H1 (cell line): ENCODE data around the gene LIG3. TPM values are rescaled to one million over a fixed set of nuclear protein-coding genes. Genes with fewer than 3 reads are reported as not detected.

Source experiments
- CTCF ChIA-PET: fragments of 300-600 bp; sonication (Branson Sonifier 250); formaldehyde crosslinking; loops from one replicate; lab custom pipeline; 2021; ENCODE audit not compliant: partially characterized antibody; lab: Charles Lee
- POLR2A ChIA-PET: fragments of 300-600 bp; sonication (Branson Sonifier 250); formaldehyde crosslinking; loops from one replicate; lab custom pipeline; 2021; ENCODE audit warnings: inconsistent platforms; ENCODE audit not compliant: partially characterized antibody; lab: Charles Lee
- DNase-seq, 2 experiments: peaks; one replicate each; pipeline versions ENCODE4 v3.0.0 to v3.0.0-alpha.2; 2010 to 2022; ENCODE audit warnings: low spot score in 2 of 2, low read depth in 1 of 2, mixed read lengths in 1 of 2
- FAIRE-seq: peaks from 2 replicates; lab custom pipeline; 2011; peaks lifted over from hg19 to GRCh38; lab: Jason Lieb, UNC
- H2AFZ ChIP-seq: 2 replicates; pipeline ENCODE4 v1.8.1; 2012; ENCODE audit warnings: low read length, inconsistent platforms
- H2AK5ac ChIP-seq: 2 replicates; pipeline ENCODE4 v1.6.1; 2013; ENCODE audit warnings: low read depth, low read length
- H2BK120ac ChIP-seq: replicated peaks from 2 replicates; pipeline ENCODE3; 2013; ENCODE audit warnings: low read depth, low read length, inconsistent platforms
- H2BK12ac ChIP-seq: 2 replicates; pipeline ENCODE4 v1.6.1; 2013; ENCODE audit warnings: low read depth, low read length
- H2BK15ac ChIP-seq: 2 replicates; pipeline ENCODE4 v1.6.1; 2013; ENCODE audit warnings: low read length
- H2BK20ac ChIP-seq: 2 replicates; pipeline ENCODE4 v1.6.1; 2013; ENCODE audit warnings: low read length
- H2BK5ac ChIP-seq: 2 replicates; pipeline ENCODE4 v1.6.1; 2013; ENCODE audit warnings: low read depth, low read length
- H3K14ac ChIP-seq: 2 replicates; pipeline ENCODE4 v1.6.1; 2013; ENCODE audit warnings: inconsistent platforms; ENCODE audit not compliant: insufficient read length
- H3K18ac ChIP-seq: 2 replicates; pipeline ENCODE4 v1.6.1; 2013; ENCODE audit warnings: low read length; ENCODE audit errors: extremely low read depth
- H3K23ac ChIP-seq: 2 replicates; pipeline ENCODE4 v1.6.1; 2013; ENCODE audit warnings: inconsistent platforms; ENCODE audit not compliant: insufficient read length
- H3K23me2 ChIP-seq: 2 replicates; pipeline ENCODE4 v1.6.1; 2013; ENCODE audit warnings: low read depth, low read length
- H3K27ac ChIP-seq: 2 replicates; pipeline ENCODE4 v1.6.1; 2011; ENCODE audit warnings: low read depth, low read length, inconsistent platforms
- H3K27me3 ChIP-seq, 4 experiments: replicated peaks in 1 of 4; 1 replicate in 1 of 4; 2 replicates in 3 of 4; pipeline versions ENCODE4 v1.6.1 to v1.8.1; 2011 to 2013; ENCODE audit warnings: low read length in 3 of 4, mild to moderate bottlenecking in 3 of 4, inconsistent platforms in 2 of 4, mixed read lengths in 2 of 4, moderate library complexity in 1 of 4; ENCODE audit not compliant: control insufficient read depth in 3 of 4, insufficient read depth in 3 of 4; ENCODE audit errors: extremely low read depth in 1 of 4
- H3K36me3 ChIP-seq, 4 experiments: 2 replicates each; pipeline versions ENCODE4 v1.6.1 to v1.8.1; 2011 to 2013; ENCODE audit warnings: mild to moderate bottlenecking in 4 of 4, low read length in 3 of 4, moderate library complexity in 2 of 4, control low read depth in 1 of 4, inconsistent platforms in 1 of 4; ENCODE audit not compliant: insufficient read depth in 4 of 4, control insufficient read depth in 2 of 4
- H3K4ac ChIP-seq: replicated peaks from 2 replicates; pipeline ENCODE3; 2013; ENCODE audit warnings: low read length, low read depth, mixed read lengths, inconsistent platforms; ENCODE audit not compliant: insufficient read length
- H3K4me1 ChIP-seq, 4 experiments: replicated peaks in 1 of 4; 1 replicate in 1 of 4; 2 replicates in 3 of 4; pipeline versions ENCODE4 v1.6.1 to v1.8.1; 2011 to 2013; ENCODE audit warnings: low read length in 3 of 4, inconsistent platforms in 2 of 4, mixed read lengths in 1 of 4; ENCODE audit not compliant: insufficient read depth in 4 of 4, control insufficient read depth in 3 of 4
- H3K4me2 ChIP-seq, 2 experiments: 2 replicates each; pipeline versions ENCODE4 v1.6.1 to v1.8.1; 2011 to 2013; ENCODE audit warnings: low read depth in 2 of 2, low read length in 2 of 2, control low read depth in 1 of 2, inconsistent platforms in 1 of 2, mild to moderate bottlenecking in 1 of 2; ENCODE audit not compliant: insufficient read depth in 1 of 2
- H3K4me3 ChIP-seq, 4 experiments: fragments of 200-600, 300-600 bp in 1 of 4; sonication (generic), shearing (Covaris generic), sonication (Bioruptor Twin) in 1 of 4; 2 replicates each; pipeline versions ENCODE4 v1.5.1 to v1.8.1; 2011 to 2016; ENCODE audit warnings: low read length in 4 of 4, low read depth in 3 of 4, control low read depth in 2 of 4, inconsistent platforms in 2 of 4, mild to moderate bottlenecking in 2 of 4, mixed read lengths in 1 of 4, moderate library complexity in 1 of 4; ENCODE audit not compliant: insufficient read depth in 2 of 4; ENCODE audit errors: extremely low read depth in 1 of 4
- H3K56ac ChIP-seq: replicated peaks from 2 replicates; pipeline ENCODE3; 2013; ENCODE audit warnings: low read depth, mild to moderate bottlenecking, mixed read lengths, low read length, inconsistent platforms; ENCODE audit not compliant: insufficient read length
- H3K79me1 ChIP-seq: 2 replicates; pipeline ENCODE4 v1.6.1; 2013; ENCODE audit warnings: low read depth, low read length, control low read depth
- H3K79me2 ChIP-seq, 2 experiments: 2 replicates each; pipeline versions ENCODE4 v1.6.1 to v1.8.1; 2012 to 2013; ENCODE audit warnings: low read length in 2 of 2, mild to moderate bottlenecking in 2 of 2, inconsistent platforms in 1 of 2; ENCODE audit not compliant: insufficient read depth in 2 of 2, control insufficient read depth in 1 of 2
- H3K9ac ChIP-seq, 4 experiments: replicated peaks in 1 of 4; 1 replicate in 1 of 4; 2 replicates in 3 of 4; pipeline versions ENCODE4 v1.6.1 to v1.8.1; 2011 to 2013; ENCODE audit warnings: low read depth in 3 of 4, low read length in 3 of 4, control low read depth in 2 of 4, mild to moderate bottlenecking in 2 of 4, moderate library complexity in 2 of 4, inconsistent platforms in 1 of 4; ENCODE audit errors: extremely low read depth in 1 of 4
- H3K9me3 ChIP-seq, 2 experiments: 2 replicates each; pipeline versions ENCODE4 v1.6.1 to v1.8.1; 2012 to 2013; ENCODE audit warnings: mild to moderate bottlenecking in 2 of 2, moderate library complexity in 2 of 2, control low read depth in 1 of 2, inconsistent platforms in 1 of 2, low read depth in 1 of 2, low read length in 1 of 2, mixed read lengths in 1 of 2; ENCODE audit not compliant: insufficient read depth in 2 of 2
- H4K20me1 ChIP-seq, 2 experiments: replicated peaks in 1 of 2; 2 replicates each; pipeline versions ENCODE3 to v1.8.1; 2011 to 2013; ENCODE audit warnings: inconsistent platforms in 2 of 2, low read length in 2 of 2, mild to moderate bottlenecking in 1 of 2; ENCODE audit not compliant: insufficient read depth in 2 of 2, control insufficient read depth in 1 of 2
- H4K5ac ChIP-seq: 2 replicates; pipeline ENCODE4 v1.6.1; 2013; ENCODE audit warnings: low read length, low read depth, mixed read lengths, inconsistent platforms; ENCODE audit not compliant: insufficient read length
- H4K8ac ChIP-seq: 2 replicates; pipeline ENCODE4 v1.8.0; 2013; ENCODE audit warnings: mild to moderate bottlenecking, moderate library complexity, low read length, inconsistent platforms; ENCODE audit not compliant: insufficient read depth; ENCODE audit errors: extremely low read depth
- H4K91ac ChIP-seq: replicated peaks from 2 replicates; pipeline ENCODE3; 2013; ENCODE audit warnings: low read length, mixed read lengths, inconsistent platforms; ENCODE audit not compliant: insufficient read length
- ASH2L ChIP-seq: fragments of 200-600, 300-600 bp; sonication (generic); IDR thresholded peaks from one replicate; pipeline ENCODE4 v1.7.1; 2017; ENCODE audit warnings: low read length
- CBX8 ChIP-seq: fragments of 300-800, 300-1000 bp; sonication (generic); IDR thresholded peaks from 2 replicates; pipeline ENCODE4 v1.7.1; 2016; ENCODE audit warnings: low read depth, low read length, borderline replicate concordance
- EGR1 ChIP-seq: IDR thresholded peaks from 2 replicates; pipeline ENCODE4 v1.6.1; 2011; ENCODE audit warnings: low read depth, low read length, borderline replicate concordance
- EP300 ChIP-seq, 2 experiments: IDR thresholded peaks; 1 replicate in 1 of 2; 2 replicates in 1 of 2; pipeline ENCODE4 v1.6.1; 2011 to 2012; ENCODE audit warnings: low read depth in 2 of 2, low read length in 2 of 2, mild to moderate bottlenecking in 2 of 2, borderline replicate concordance in 1 of 2, inconsistent platforms in 1 of 2, moderate library complexity in 1 of 2
- KDM1A ChIP-seq: fragments of 200-600, 300-600 bp; sonication (generic); IDR thresholded peaks from 2 replicates; pipeline ENCODE4 v1.7.1; 2016; ENCODE audit warnings: mild to moderate bottlenecking, low read length, borderline replicate concordance
- NRF1 ChIP-seq: IDR thresholded peaks from 2 replicates; pipeline ENCODE4 v1.6.1; 2011; ENCODE audit warnings: mild to moderate bottlenecking, low read depth, low read length, improper control_type of control experiment
- RNF2 ChIP-seq: fragments of 200-900, 300-1000 bp; sonication (generic); IDR thresholded peaks from 2 replicates; pipeline ENCODE4 v1.7.1; 2016; ENCODE audit warnings: borderline replicate concordance, low read depth, mild to moderate bottlenecking, antibody characterized with exemption, low read length; ENCODE audit not compliant: poor library complexity, severe bottlenecking; ENCODE audit errors: missing control alignments
- SIX5 ChIP-seq: IDR thresholded peaks from 2 replicates; pipeline ENCODE4 v1.6.1; 2011; ENCODE audit warnings: mild to moderate bottlenecking, low read depth, low read length
- WGBS, 2 experiments: shearing (Covaris generic) in 1 of 2; methylation state at CpG; one replicate each; pipeline versions ENCODE4 v1.1.6 to v1.1.7; 2013 to 2015; ENCODE audit warnings: low lambda C conversion rate in 2 of 2, mixed read lengths in 2 of 2, inconsistent platforms in 1 of 2, low coverage in 1 of 2, missing lambda C conversion rate in 1 of 2; ENCODE audit not compliant: insufficient replicate concordance in 2 of 2, insufficient coverage in 1 of 2, insufficient read length in 1 of 2; ENCODE audit errors: extremely low coverage in 1 of 2, missing lambda C conversion rate in 1 of 2; 5-methylcytosine and 5-hydroxymethylcytosine counted together
- polyA plus RNA-seq, 7 experiments: library from polyadenylated mRNA; depleted of rRNA in 3 of 7; stranded (reverse) in 5 of 7; unstranded in 2 of 7; fragments of >200 nt in 5 of 7; fragments of 200-250 nt in 2 of 7; gene quantifications; 1 replicate in 5 of 7; 2 replicates in 1 of 7; 4 replicates in 1 of 7; pipeline versions ENCODE4 v1.2.1 to v1.2.3, GENCODE V29; 2011 to 2013; ENCODE audit warnings: missing spikeins in 2 of 7, mixed read lengths in 2 of 7
- total RNA-seq: library from RNA; stranded (reverse); fragmentation: NEBNext Ultra II Directional; extraction: Animal tissue kit (Norgen Biotek cat#: 25700); gene quantifications from 2 replicates; pipeline ENCODE4 v1.2.1, GENCODE V29; 2021
- TF ChIP-seq, protein P1 (sequence below): IDR thresholded peaks from 2 replicates; pipeline ENCODE4 v1.6.1; 2011; ENCODE audit warnings: low read depth, mild to moderate bottlenecking, low read length; ENCODE audit not compliant: insufficient read depth

Gene LIG3
- total and polyA plus RNA-seq, 2 of the 8 experiments (the other 6 are each of a cell fraction or from before 2014, with no cell fraction given) = 63.6 to 89.3 TPM

DNA sequence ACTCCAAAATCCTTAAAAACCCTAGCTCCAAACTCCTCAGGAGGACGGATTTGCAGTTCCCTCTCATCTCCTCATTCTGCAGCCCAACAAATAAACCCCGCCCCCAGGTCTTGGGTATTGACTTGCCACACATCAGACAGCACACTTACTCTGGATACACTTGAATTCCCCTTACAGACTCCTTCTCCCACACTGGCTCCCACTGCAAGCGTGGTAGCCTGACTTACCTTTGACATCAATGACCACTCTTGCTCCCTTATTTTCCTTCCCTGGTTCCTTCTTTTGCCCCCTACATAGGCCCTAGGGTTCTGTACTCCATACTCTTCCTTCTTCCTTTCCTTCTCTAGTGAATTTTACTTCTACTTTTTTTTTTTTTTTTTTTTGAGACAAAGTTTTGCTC lies 75.7 kb downstream of the LIG3 start:
- Histone ChIP-seq H3K9me3 (no peaks in the 10 kb centered on the region), H3K56ac (no peak overlapping the region), H3K4me3 (no peak overlapping the region), H3K9ac (no peak overlapping the region), H3K23ac (no peak overlapping the region), H3K79me1 (no peaks in the 10 kb centered on the region; the same call in 1 of the 2 replicates), H3K18ac (no peak overlapping the region; the same call in 1 of the 2 replicates), H4K8ac (no peak overlapping the region), H3K4ac (no peak overlapping the region), H3K23me2 (no peaks in the 10 kb centered on the region), H3K27me3 (no peaks in the 10 kb centered on the region), H3K36me3 (no peaks in the 10 kb centered on the region), H2BK12ac (no peak overlapping the region), H2AFZ (no peak overlapping the region), H3K79me2 (no peaks in the 10 kb centered on the region), H2BK120ac (no peak overlapping the region), H3K4me2 (no peak overlapping the region), H4K5ac (no peak overlapping the region), H3K14ac (no peak overlapping the region), H3K27ac (no peak overlapping the region), H2BK5ac (no peak overlapping the region), H2BK15ac (no peak overlapping the region), H3K4me1 (no peaks in the 10 kb centered on the region), H4K91ac (no peak overlapping the region), H2AK5ac (no peak overlapping the region), H2BK20ac (no peak overlapping the region), H4K20me1 (no peaks in the 10 kb centered on the region)
- ChIA-PET POLR2A (interaction anchor here (0.8 to 1.0 kb wide), 2 partner anchors 15 to 48 kb away, joined by 3 read pairs; no protein-coding TSS in a partner anchor), CTCF (no interaction called here)
- TF ChIP-seq ASH2L (no peak), KDM1A (no peak), CBX8 (no peak), SIX5 (no peak), EP300 (IDR thresholded peaks at IDR 0.05; ENCODE audit: borderline replicate concordance in 1 of 2, low read depth in 2 of 2, low read length in 2 of 2) (no peak), EGR1 (no peak), NRF1 (no peak), RNF2 (no peak)
- TF ChIP-seq, protein P1, sequence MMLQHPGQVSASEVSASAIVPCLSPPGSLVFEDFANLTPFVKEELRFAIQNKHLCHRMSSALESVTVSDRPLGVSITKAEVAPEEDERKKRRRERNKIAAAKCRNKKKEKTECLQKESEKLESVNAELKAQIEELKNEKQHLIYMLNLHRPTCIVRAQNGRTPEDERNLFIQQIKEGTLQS = no peak
- WGBS, 2 experiments = 83% methylated on average over 3 of the region's 3 CpGs; no CpG with 5 or more reads in 1 of the 2 experiments
- no peak for DNase-seq
- FAIRE-seq = no peak
